Activated effector memory CD4-positive, alpha-beta T cell treated with Interleukin-2 at 50 U/mL for 16 hours (primary cell): ENCODE results near the gene TTC27.
"Not testable (repeated sequence)": the region's sequence is repeated elsewhere in the genome, so short reads cannot be mapped to it uniquely, and the experiment has no call there.

Source experiments
- DNase-seq: peaks from one replicate; pipeline ENCODE4 v3.0.0-alpha.2; 2020

Gene TTC27

GRCh38 chr2:32720771-32721170, 92.9 kb downstream of the TTC27 start:
- DNase-seq: no peak

GRCh38 chr2:32721376-32721775, 93.5 kb downstream of the TTC27 start:
- no peak for DNase-seq

- no peak for DNase-seq
Observed at GRCh38 chr2:32723467-32724079, 95.7 kb downstream of the TTC27 start.

- not testable (repeated sequence) for DNase-seq
Observed at GRCh38 chr2:32726678-32727077, 98.8 kb downstream of the TTC27 start.

GRCh38 chr2:32727157-32727556, 99.3 kb downstream of the TTC27 start:
- DNase-seq: no peak

GRCh38 chr2:32730958-32731357, 103.1 kb downstream of the TTC27 start:
- DNase-seq: not testable (repeated sequence)

GRCh38 chr2:32732120-32732519, 104.3 kb downstream of the TTC27 start:
- DNase-seq: no peak

- no peak for DNase-seq
Observed at GRCh38 chr2:32732912-32733472, 105.1 kb downstream of the TTC27 start.

GRCh38 chr2:32735348-32735747, 107.5 kb downstream of the TTC27 start:
- DNase-seq: no peak

- no peak for DNase-seq
Observed at GRCh38 chr2:32738939-32739338, 111.1 kb downstream of the TTC27 start.

GRCh38 chr2:32739664-32740063, 111.8 kb downstream of the TTC27 start:
- DNase-seq: no peak

GRCh38 chr2:32741575-32741974, 113.7 kb downstream of the TTC27 start:
- no peak for DNase-seq

- no peak for DNase-seq
Observed at GRCh38 chr2:32742376-32742775, 114.5 kb downstream of the TTC27 start.

GRCh38 chr2:32743480-32744236, 115.8 kb downstream of the TTC27 start:
- no peak for DNase-seq

GRCh38 chr2:32745191-32745590, 117.3 kb downstream of the TTC27 start:
- no peak for DNase-seq

- no peak for DNase-seq
Observed at GRCh38 chr2:32745675-32746074, 117.8 kb downstream of the TTC27 start.

GRCh38 chr2:32746669-32747068, 118.8 kb downstream of the TTC27 start:
- no peak for DNase-seq

GRCh38 chr2:32748158-32748557, 120.3 kb downstream of the TTC27 start:
- no peak for DNase-seq

- no peak for DNase-seq
Observed at GRCh38 chr2:32750880-32751279, 123.0 kb downstream of the TTC27 start.

- no peak for DNase-seq
Observed at GRCh38 chr2:32752205-32752604, 124.4 kb downstream of the TTC27 start.

GRCh38 chr2:32752952-32753351, 125.1 kb downstream of the TTC27 start:
- no peak for DNase-seq

GRCh38 chr2:32754676-32755075, 126.8 kb downstream of the TTC27 start:
- not testable (repeated sequence) for DNase-seq

GRCh38 chr2:32755666-32756065, 127.8 kb downstream of the TTC27 start:
- DNase-seq: no peak

GRCh38 chr2:32756074-32756727, 128.4 kb downstream of the TTC27 start:
- DNase-seq: no peak
